Measurements from ENCODE around the gene SLC29A2. TPM values are rescaled to one million over a fixed set of nuclear protein-coding genes. Genes with fewer than 3 reads are reported as not detected.

SLC29A2 gene
- total RNA-seq, 4 donors from 2014 or later, result 1.8 to 2.7 (median 2.4) TPM

- intact Hi-C loops (cut with DNase I; ENCODE audit: low total_unique reads), result no loop called here
- WGBS, 2 donors, result 78 to 90% methylated on average over 9 to 14 of the region's 19 CpGs
- DNase-seq (ENCODE audit: low spot score in 2 of 2), result no peak
Observed at GRCh38 chr11:66333220-66333877, 38.2 kb downstream of the SLC29A2 start.

GRCh38 chr11:66332371-66333219, 39.0 kb downstream of the SLC29A2 start:
- peak in 1 of 2 donors; percentile 83 for DNase-seq (ENCODE audit: low spot score in 2 of 2)
- WGBS, 2 donors, result 79 to 80% methylated on average over 18 of the region's 18 CpGs

More at GRCh38 chr11:66333220-66333877, 38.2 kb downstream of the SLC29A2 start:
- TF ChIP-seq CTCF (IDR thresholded peaks at IDR 0.05), result no peak
- no peak for TF ChIP-seq POLR2A (IDR thresholded peaks at IDR 0.05)
- no peak overlapping the region for H3K4me3 ChIP-seq (ENCODE audit: low read depth, poor library complexity, severe bottlenecking)

GRCh38 chr11:66331542-66332370, 39.8 kb downstream of the SLC29A2 start:
- H3K4me3 ChIP-seq (ENCODE audit: low read depth, poor library complexity, severe bottlenecking), result no peak overlapping the region
- 89 to 95% methylated on average over 12 of the region's 12 CpGs for WGBS, 2 donors
- TF ChIP-seq CTCF (IDR thresholded peaks at IDR 0.05), result no peak
- TF ChIP-seq POLR2A (IDR thresholded peaks at IDR 0.05), result no peak
- no peak for DNase-seq (ENCODE audit: low spot score in 2 of 2)
- intact Hi-C loops (cut with DNase I; ENCODE audit: low total_unique reads), result no loop called here

More at GRCh38 chr11:66332371-66333219, 39.0 kb downstream of the SLC29A2 start:
- no peak overlapping the region for H3K4me3 ChIP-seq (ENCODE audit: low read depth, poor library complexity, severe bottlenecking)
- no peak for TF ChIP-seq POLR2A (IDR thresholded peaks at IDR 0.05)
- no peak for TF ChIP-seq CTCF (IDR thresholded peaks at IDR 0.05)
- intact Hi-C loops (cut with DNase I; ENCODE audit: low total_unique reads), result no loop called here

- TF ChIP-seq POLR2A (IDR thresholded peaks at IDR 0.05) (no peak), CTCF (IDR thresholded peaks at IDR 0.05) (no peak)
- H3K4me3 ChIP-seq (ENCODE audit: low read depth, poor library complexity, severe bottlenecking), result no peak overlapping the region
- intact Hi-C loops (cut with DNase I; ENCODE audit: low total_unique reads), result no loop called here
- WGBS, 2 donors, result 62 to 72% methylated on average over 9 to 10 of the region's 10 CpGs
- peak in 1 of 2 donors; percentile 84 for DNase-seq (ENCODE audit: low spot score in 2 of 2)
Observed at GRCh38 chr11:66330931-66331330, 40.6 kb downstream of the SLC29A2 start.

GRCh38 chr11:66329165-66329673, 42.3 kb downstream of the SLC29A2 start:
- intact Hi-C loops (cut with DNase I; ENCODE audit: low total_unique reads), result no loop called here
- TF ChIP-seq POLR2A (IDR thresholded peaks at IDR 0.05), result no peak
- TF ChIP-seq CTCF (IDR thresholded peaks at IDR 0.05), result no peak
- DNase-seq (ENCODE audit: low spot score in 2 of 2), result no peak
- no peak overlapping the region for H3K4me3 ChIP-seq (ENCODE audit: low read depth, poor library complexity, severe bottlenecking)
- 83 to 89% methylated on average over 3 of the region's 3 CpGs for WGBS, 2 donors
